Myocyte (in vitro differentiated cells): ENCODE measurements around the gene TP53BP1. TPM values are rescaled to one million over a fixed set of nuclear protein-coding genes. Genes with fewer than 3 reads are reported as not detected.

Source experiments
- DNase-seq: peaks from one replicate; pipeline ENCODE4 v3.0.0-alpha.2; 2012; ENCODE audit warnings: low read depth
- total RNA-seq: library from RNA; depleted of rRNA; stranded (reverse); fragments of >200 nt; gene quantifications from 2 replicates; pipeline ENCODE4 v1.2.3, GENCODE V29; 2014

Gene TP53BP1
- total RNA-seq, 1 donor from 2014 or later, result 86.4 TPM

DNA sequence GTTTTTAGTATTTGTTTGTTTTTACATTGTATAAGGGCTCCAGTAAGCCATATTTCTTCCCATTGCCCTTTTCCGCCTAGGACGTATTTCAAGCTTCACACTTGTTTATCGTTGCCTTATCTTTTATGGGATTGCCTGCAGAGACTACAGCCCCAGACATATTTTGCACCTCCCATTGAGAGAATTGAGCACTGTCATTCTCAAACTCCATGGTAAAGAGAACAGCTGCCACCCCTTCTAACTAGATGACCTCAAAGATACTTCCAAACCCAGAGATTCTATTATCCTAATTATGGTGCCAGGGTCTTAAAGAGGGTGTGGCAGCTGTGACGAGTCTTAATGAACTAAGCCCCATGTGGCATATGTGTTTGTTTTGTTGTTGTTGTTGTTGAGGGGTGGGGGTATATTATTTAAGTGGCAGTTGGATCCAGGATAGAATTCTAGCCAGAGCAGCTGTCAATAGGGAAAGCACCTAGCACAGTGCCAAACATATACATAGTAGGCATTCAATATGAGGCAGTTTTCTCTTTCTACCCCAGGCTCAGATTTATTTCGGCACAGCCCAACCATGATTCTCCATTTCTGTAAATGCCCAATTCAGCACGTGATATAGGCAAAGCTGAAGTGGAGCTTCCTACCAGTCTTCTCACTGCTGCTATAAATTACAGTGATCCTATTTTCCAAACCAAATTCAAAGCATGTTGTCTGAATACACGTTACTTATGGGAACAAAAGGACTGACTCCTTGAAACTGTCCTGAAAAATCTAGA is 932 bp upstream of the TP53BP1 start:
- DNase-seq, result peak; percentile 50

DNA sequence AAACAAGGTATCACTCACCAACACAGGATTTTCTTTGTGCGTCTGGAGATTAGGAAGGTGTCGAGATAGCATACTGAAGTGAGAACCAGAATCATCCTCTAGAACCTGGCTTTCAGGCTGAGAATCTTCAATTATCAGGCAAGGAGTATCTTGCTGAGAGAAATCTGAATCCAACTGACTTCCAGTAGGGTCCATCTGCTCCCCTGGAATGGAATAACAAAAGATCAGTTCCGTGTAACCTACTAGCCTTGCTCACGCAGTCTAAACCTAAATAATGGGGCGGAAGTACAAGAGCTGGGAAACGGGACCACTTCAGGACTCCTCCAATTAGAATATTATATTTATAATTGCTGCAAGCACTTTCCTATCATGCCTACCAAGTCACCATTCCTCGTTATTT is 690 bp downstream of the TP53BP1 start:
- DNase-seq, result no peak

DNA sequence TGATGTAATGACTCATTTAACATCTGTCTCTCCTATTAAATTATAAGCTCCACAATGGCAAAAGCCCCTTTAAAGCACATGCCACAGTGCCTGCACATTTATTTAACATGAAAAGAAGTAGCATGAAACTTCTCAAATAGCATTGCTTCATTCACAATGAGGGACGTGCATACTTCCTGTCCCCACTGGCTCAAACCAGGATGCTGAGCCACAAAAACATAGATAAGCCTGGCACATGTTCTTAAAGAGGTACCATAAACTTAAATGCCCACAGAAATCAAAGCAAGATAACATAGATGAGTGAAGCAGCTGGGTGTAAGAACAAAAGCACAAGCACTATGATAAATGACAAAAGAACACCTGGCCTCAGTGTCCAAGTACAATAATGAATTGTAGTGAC is 3.8 kb downstream of the TP53BP1 start:
- DNase-seq, result no peak

DNA sequence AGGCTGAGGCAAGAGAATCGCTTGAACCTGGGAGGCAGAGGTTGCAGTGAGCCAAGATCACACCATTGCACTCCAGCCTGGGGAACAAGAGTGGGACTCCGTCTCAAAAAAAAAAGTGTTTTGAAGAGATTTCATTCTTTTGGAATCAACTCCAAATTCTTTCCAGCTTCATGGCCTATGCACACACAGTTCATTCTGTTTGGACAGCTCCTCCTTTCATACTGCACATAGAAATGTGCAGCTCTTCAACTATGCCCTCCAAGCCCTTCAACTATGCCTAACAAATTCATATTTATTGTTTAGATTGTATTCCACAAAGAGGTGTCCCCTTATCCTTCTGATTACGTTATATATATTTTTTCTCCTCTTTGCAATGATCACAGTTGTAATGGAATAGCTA is 4.2 kb downstream of the TP53BP1 start:
- DNase-seq, result no peak

DNA sequence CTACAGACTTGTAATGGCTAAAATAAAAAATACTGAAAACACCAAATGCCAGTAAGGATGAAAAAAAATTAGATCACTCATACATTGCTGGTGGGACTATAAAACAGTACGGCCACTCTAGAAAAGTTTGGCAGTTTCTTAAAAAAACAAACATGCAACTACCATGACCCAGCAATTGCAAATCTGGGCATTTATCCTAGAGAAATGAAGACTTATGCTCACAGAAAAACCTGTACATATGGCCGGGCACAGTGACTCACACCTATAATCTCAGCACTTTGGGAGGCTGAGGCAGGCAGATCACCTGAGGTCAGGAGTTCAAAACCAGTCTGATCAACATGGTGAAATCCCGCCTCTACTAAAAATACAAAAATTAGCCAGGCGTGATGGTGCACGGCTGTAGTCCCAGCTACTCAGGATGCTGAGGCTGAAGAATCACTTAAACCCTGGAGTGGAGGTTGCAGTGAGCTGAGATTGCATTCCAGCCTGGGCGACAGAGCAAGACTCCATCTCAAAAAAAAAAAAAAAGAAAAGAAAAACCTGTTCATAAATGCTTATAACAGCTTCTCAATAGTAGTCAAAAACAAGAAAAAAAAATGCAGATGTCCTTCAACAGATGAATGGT is 5.6 kb downstream of the TP53BP1 start:
- DNase-seq, result no peak

DNA sequence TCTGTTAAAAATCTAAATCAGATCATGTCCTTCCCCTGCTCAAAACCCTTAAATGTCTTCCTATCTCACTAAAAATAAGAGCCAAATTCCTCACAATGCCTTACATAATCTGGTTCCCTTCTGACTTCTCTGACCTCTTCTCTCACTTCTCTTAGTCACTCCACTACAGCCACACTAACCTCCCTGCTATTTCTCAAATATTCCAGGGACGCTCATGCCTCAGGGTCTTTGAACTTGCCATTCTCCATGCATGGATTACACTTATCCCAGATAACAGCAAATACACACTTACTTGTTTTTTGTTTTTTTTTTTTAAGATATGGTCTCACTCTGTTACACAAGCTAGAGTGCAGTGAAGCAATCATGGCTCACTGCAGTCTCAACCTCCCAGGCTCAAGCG is 8.5 kb downstream of the TP53BP1 start:
- no peak for DNase-seq

DNA sequence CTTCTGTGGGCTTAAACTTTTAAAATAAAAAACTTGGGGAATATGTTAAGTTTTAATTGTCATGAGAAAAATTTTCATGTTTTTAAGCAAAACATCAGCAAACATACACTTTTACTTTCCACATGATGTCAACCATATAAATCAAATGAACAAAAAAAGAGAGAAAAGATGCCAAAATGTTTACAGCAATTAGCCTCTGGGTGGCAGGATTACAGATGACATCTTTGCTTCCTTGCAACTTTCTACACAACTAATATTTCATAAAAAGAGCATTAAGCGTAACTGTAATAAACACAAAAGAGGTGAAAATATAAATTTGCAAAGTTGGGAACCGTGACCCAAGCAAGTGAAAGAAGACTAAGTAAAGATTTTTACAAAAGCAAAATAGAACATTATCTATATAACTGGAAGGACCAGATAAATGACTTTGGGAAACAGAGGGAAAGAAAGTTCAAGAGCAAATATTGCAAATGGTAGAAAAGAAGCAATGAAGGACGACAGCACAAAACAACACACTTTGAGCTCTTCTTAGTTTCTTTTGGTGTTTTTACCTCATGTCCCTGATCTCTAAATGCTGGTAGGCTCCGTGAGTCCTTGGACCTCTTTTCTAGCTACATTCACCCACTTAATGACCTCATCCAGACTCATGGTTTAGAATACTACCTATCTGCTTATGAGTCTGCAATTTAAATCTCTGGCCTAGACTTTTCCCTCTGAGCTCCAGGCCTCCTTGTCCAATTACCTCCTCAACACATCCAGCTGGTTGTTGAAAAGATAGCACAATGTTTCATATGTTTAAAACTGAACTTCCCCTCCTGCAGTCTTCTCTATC is 9.4 kb downstream of the TP53BP1 start:
- DNase-seq, result peak; percentile 44

DNA sequence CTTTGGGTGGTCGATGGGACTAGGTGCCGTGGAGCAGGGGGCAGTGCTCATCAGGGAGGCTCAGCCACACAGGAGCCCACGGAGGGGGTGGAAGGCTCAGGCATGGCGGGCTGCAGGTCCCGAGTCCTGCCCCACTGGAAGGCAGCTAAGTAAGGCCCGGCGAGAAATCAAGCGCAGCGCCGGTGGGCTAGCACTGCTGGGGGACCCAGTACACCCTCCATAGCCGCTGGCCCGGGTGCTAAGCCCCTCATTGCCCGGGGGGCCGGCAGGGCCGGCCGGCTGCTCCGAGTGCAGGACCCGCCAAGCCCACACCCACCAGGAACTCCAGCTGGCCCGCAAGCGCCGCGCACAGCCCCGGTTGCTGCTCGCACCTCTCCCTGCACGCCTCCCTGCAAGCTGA is 19.1 kb downstream of the TP53BP1 start:
- DNase-seq, result no peak

DNA sequence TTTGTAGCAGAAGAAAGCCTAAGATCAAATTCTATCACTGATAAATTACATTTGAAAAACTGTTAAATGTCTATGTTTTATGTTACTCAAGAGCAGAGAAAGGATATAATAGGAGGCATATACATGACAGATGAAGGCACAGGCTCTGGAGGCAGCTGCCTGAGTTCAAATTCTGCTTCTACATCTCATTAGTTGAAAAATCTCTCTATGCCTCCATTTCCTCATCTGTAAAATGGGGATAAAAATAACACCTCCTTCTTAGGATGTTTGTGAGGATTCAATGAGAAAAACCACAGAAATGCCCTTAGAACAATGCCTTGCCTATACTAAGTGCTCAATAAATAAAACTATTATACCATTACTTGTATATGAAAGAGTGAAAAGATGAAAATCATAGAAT is 21.0 kb downstream of the TP53BP1 start:
- DNase-seq, result no peak

DNA sequence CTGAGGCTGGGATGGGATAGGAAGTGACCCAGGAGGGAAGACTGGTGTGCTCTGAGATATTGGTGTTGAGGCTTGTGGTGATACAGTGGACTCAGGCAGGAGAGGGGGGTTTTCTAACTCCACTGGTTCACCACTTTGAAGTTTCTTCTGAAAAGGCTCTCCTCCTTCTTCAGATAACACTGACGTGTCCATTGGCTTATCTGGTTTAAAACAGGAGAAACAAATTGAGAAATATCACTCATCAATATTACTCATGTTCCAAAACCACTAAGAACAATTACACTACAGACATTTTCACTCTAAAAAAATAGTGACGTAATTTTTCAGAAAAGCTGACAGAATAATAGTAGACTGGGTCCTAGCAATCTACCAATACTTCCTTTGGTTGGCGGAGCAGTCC is 23.1 kb downstream of the TP53BP1 start:
- DNase-seq, result no peak

DNA sequence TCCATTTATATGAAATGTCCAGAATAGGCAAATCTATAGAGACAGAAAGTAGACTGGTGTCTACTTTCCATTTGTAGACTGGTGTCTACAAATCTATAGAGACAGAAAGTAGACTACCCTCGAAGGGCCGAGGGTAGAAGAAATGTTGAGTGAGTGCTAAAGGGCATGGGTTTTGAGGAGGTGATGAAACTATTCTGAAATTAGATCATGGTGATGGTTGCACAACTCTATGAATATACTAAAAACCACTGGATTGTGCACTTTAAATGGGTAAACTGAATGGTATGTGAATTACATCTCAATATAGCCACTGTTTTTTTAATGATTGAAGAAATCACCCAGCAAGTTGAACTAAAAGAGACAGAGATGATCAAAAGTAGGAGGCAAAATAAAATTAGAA is 27.9 kb downstream of the TP53BP1 start:
- peak; percentile 25 for DNase-seq

DNA sequence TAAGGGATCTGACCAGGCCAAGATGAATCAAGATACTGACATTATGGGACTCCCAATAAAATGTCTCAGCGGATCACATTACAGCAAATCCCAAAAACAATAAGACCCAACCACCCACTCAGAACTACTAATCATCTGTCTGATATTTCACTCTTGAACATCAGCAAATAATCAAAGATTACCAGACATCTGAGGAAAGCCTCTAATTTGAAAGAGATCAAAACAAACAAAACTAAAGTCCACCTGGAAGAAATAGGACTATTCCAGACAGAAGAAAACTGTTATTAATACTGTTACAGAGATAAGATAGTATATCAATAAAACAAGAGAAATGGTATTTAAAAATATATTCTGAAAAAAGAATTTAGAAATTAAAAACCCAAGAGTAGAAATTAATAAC is 29.0 kb downstream of the TP53BP1 start:
- DNase-seq, result no peak

DNA sequence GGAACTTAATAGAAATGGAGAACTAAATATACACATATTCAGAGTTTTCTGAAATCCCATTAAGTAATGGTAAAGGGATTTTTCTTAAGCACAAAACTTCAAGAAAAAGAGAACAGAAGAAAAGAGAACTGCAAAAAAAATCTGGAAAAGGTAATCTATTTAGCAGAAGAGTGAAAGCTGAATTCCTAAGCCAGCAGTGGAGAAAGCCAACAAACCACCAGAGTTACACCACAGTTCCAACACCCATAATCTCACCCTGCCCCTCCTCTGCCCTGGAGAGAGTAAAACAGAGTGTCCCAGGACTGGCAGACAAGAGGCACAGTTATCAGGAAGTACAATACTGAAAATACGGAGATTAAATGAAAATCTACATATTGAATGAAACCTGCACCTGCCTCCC is 29.4 kb downstream of the TP53BP1 start:
- DNase-seq, result peak; percentile 43

DNA sequence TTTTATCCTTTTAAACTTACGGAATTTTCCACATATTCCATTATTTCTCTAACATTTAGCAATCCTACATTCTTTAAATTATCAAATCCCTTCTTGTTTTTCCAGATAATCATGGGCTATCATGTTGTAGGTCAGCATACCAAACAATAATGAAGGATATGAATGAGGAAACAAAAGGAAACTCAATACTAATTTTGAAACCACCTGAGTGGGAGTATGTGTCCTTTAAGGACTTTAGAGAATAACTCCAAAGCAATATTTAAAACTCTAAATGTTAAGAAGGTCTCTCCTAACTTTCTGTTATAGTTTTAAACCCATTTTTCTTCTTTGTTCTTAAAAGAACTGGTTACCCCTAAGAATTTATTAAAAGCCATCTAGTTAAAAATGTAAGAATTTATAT is 43.0 kb downstream of the TP53BP1 start:
- DNase-seq, result no peak

DNA sequence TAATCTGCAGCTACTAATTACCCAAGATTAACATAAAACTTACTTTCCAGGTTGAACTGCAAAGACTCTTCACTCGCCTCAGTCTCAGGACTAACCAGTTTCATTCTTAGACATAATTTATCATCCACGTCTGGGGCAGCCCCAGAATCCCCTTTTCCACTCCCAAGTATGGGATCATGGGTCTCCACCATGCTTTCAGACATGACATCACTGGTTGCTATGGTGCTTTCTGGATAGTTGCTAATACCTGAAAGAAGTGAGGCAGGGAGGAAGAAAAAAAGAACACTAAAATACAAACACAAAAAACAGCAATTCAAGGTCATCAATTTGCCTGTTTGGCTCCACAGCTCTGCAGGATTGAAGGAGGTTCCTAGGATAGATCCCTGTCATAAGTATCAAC is 46.6 kb downstream of the TP53BP1 start:
- DNase-seq, result no peak

DNA sequence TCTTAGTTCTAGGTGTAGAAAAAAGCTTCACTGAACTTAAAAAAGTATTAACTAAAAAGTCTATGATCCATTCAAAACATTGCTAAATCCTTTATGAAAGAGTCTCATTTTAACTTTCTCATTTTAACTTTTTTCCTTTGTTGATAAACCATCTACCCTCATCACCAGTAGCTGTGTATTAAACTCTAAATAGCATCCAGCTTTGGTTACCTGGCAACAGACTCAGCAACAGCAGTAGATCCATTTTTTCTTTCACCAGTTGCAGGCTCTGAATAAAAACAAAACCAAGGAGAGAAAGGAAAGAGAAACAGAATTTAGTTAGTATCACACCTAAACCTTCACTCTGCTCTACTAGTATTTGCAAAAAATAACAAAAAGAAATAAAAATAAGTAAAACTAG is 51.6 kb downstream of the TP53BP1 start:
- DNase-seq, result peak; percentile 70

DNA sequence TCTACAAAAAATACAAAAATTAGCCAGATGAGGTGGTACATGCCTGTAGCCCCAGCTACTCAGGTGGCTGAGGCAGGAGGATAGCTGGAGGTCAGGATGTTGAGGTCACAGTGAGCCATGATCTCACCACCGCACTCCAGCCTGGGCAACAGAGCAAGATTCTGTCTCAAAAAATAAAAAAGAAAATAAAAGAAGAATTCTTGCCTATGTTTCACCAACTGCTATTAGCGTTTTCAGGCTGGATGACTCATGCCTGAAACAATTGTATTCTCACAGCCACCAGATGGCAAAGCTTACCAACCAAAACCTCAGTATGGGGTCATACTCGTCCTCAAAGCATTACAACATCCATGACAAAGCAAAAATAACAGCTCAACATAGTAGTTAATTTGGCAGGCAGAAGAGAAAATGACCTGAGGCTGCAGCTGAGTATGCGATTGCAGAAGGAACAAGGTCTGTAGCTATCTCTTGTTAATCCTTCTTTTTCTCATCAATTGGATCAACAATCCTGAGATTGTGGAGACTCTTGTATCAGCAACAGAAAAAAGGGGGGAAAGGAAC is 52.2 kb downstream of the TP53BP1 start:
- DNase-seq, result peak; percentile 96

DNA sequence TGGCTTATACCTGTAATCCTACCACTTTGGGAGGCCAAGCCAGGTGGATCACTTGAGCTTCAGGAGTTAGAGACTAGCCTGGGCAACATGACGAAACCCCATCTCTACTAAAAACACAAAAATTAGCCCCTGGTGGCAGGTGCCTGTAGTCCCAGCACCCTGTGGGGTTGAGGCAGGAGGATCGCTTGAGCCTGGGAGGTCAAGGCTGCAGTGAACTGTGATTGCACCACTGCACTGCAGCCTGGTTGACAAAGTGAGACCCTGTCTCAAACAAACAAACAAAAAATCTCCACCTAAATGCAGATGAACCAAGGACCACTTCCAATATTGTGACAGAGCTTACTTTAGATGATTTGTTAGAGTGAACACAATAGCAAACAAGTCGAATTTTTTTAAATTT is 53.7 kb downstream of the TP53BP1 start:
- DNase-seq, result no peak

DNA sequence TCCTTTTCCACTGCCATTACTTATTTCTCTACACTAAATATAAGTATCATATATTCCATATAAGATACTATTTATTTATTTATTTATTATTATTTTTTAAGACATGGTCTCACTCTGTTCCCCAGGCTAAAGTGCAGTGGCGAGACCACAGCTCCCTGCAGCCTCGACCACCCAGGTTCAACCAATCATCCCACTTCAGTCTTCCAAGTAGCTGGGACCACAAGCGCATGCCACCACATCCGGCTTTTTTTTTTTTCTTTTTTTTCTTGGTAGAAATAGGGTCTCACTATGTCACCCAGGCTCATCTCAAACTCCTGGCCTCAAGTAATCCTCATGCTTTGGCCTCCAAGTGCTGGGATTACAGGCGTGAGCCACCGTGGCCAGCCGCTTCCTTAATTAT is 56.6 kb downstream of the TP53BP1 start:
- DNase-seq, result no peak

DNA sequence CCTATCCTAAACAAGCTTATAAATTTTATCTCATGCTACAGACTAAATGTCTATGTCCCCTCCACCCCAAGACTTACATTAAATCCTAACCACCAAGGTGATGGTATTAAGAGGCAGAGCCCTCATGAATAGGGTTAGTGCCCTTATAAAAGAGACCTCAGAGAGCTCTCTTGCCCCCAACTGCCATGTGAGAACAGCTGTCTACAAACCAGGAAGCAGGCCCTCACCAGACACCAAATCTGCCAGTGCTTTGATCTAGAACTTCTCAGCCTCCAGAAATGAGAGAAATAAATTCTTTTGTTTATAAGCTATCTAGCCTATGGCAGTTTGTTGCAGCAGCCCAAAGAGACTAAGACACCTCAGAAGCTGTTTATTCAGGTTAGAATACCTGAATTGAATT is 58.5 kb downstream of the TP53BP1 start:
- DNase-seq, result peak; percentile 23

DNA sequence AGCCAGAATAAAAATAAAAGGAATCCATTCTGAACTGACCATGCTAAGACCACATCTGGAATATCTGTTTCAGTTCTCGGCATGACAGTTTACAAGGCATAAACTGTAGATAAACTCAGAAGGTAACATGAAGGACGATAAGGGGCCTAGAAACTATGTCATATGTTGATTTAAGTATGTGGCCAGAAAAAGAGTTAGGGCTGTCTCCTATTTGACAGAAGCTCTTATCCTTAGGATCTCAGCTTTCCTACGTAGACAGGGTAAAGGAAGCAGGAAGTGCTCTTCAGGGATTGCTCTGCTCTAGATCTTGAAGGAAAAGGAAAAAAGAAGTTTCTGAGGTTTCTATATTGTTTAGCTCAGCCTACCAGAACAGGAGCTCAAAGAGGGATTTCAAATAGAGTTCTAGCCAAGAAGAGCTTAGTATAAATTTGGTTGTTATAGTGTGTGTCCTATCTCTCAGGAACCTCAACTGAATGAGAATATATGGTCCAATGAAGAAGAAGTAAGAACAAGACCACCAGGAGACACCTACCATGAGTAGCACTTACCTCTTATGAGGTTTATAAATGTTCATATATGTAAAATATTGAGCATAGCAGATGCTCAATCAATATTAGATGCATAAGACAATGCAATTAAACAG is 59.2 kb downstream of the TP53BP1 start:
- DNase-seq, result no peak
